K562 (cell line): ENCODE measurements around the gene GYG2. TPM values are rescaled to one million over a fixed set of nuclear protein-coding genes. Genes with fewer than 3 reads are reported as not detected.

ENCODE experiments used
- ARID1B ChIP-seq: fragments of 450-650 bp; IDR thresholded peaks from 2 replicates; pipeline ENCODE4 v1.6.1; 2016; ENCODE audit warnings: antibody characterized with exemption, mild to moderate bottlenecking, inconsistent platforms
- ATF3 ChIP-seq, 2 experiments: fragments of 450-650 bp in 1 of 2; sonication (generic) in 1 of 2; formaldehyde crosslinking in 1 of 2; IDR thresholded peaks in 1 of 2; conservative IDR thresholded peaks in 1 of 2; 2 replicates each; pipeline versions ENCODE4 v1.6.1 to v1.8.1; 2016 to 2023; ENCODE audit warnings: mild to moderate bottlenecking in 2 of 2, moderate library complexity in 2 of 2, inconsistent platforms in 1 of 2, missing genetic modification reagents in 1 of 2
- CTCF ChIP-seq, 3 experiments: IDR thresholded peaks in 2 of 3; conservative IDR thresholded peaks in 1 of 3; 2 replicates each; pipeline ENCODE4 v1.5.1; 2011 to 2012; ENCODE audit warnings: low read length in 3 of 3, mild to moderate bottlenecking in 3 of 3, control low read depth in 2 of 3, improper control_type of control experiment in 1 of 3, inconsistent platforms in 1 of 3, low read depth in 1 of 3, mixed read lengths in 1 of 3, moderate library complexity in 1 of 3; ENCODE audit not compliant: insufficient read depth in 2 of 3
- ESRRA ChIP-seq: fragments of 450-650 bp; IDR thresholded peaks from 2 replicates; pipeline ENCODE4 v1.6.1; 2014; ENCODE audit warnings: low read depth, mild to moderate bottlenecking, moderate library complexity, borderline replicate concordance
- JUND ChIP-seq, 2 experiments: IDR thresholded peaks; 2 replicates in 1 of 2; 3 replicates in 1 of 2; pipeline ENCODE4 v1.6.1; 2011; ENCODE audit warnings: borderline replicate concordance in 2 of 2, low read depth in 2 of 2, low read length in 2 of 2, improper control_type of control experiment in 1 of 2, missing biosample characterization in 1 of 2, missing genetic modification characterization in 1 of 2, missing genetic modification reagents in 1 of 2
- MNT ChIP-seq, 2 experiments: fragments of 450-650 bp; conservative IDR thresholded peaks; 2 replicates each; pipeline ENCODE4 v1.6.1; 2017; ENCODE audit warnings: mild to moderate bottlenecking in 2 of 2, moderate library complexity in 2 of 2
- NFIC ChIP-seq: fragments of 450-650 bp; IDR thresholded peaks from 2 replicates; pipeline ENCODE4 v1.6.1; 2017; ENCODE audit warnings: mild to moderate bottlenecking, inconsistent platforms
- YY1 ChIP-seq, 3 experiments: IDR thresholded peaks; 2 replicates each; pipeline ENCODE4 v1.6.1; 2011; ENCODE audit warnings: low read length in 2 of 3, mild to moderate bottlenecking in 2 of 3, moderate library complexity in 2 of 3, borderline replicate concordance in 1 of 3, control low read depth in 1 of 3, low read depth in 1 of 3; ENCODE audit not compliant: insufficient read depth in 3 of 3, insufficient replicate concordance in 2 of 3, control insufficient read depth in 1 of 3, insufficient read length in 1 of 3; ENCODE audit errors: extremely low read depth in 1 of 3
- polyA plus RNA-seq, 8 experiments: library from polyadenylated mRNA; depleted of rRNA in 4 of 8; stranded (reverse) in 5 of 8; unstranded in 3 of 8; fragments of >200 nt; fragmentation: Nextera tagmentation in 2 of 8; fragmentation: Illumina TruSeq in 1 of 8; extraction: Ambion mirVana in 2 of 8; extraction: Trizol in 1 of 8; gene quantifications; 2 replicates each; pipeline versions ENCODE4 v1.2.1 to v1.2.3, GENCODE V29; 2011 to 2014; ENCODE audit warnings: inconsistent platforms in 1 of 8, missing spikeins in 1 of 8
- total RNA-seq, 7 experiments: library from RNA; depleted of rRNA in 6 of 7; stranded (reverse); fragments of >200 nt in 6 of 7; fragmentation: Illumina TruSeq in 2 of 7; extraction: Trizol in 2 of 7; gene quantifications; 2 replicates each; pipeline versions ENCODE4 v1.2.1 to v1.2.3, GENCODE V29; 2011 to 2021; ENCODE audit warnings: low replicate concordance in 1 of 7

GYG2 gene
- total and polyA plus RNA-seq, 9 of the 15 experiments (the other 6 are each of a cell fraction or from before 2014, with no cell fraction given): 0.24 to 4.4 (median 2.9) TPM

GRCh38 chrX:2917767-2918166, 89.0 kb downstream of the GYG2 start (continued):
- TF ChIP-seq ARID1B (0 out of 2 replicates have a peak, but pooled peaks have one; percentile 9), ATF3 (IDR thresholded peaks at IDR 0.05) (peak; percentile 72), ATF3 (CRISPR knock-in tag; conservative IDR thresholded peaks at IDR 0.05) (no peak), MNT (conservative IDR thresholded peaks at IDR 0.05) (0 out of 4 replicates have a peak, but pooled peaks of 1 of the 2 experiments have one; percentile 28), NFIC (peak; percentile 85), ESRRA (peak; percentile 61; the same call in 1 of the 2 replicates), CTCF (IDR thresholded peaks at IDR 0.05 in 2 of 3, conservative IDR thresholded peaks at IDR 0.05 in 1 of 3; ENCODE audit: insufficient read depth in 2 of 3, low read depth in 1 of 3, low read length in 3 of 3) (no peak), YY1 (IDR thresholded peaks at IDR 0.05; ENCODE audit: borderline replicate concordance in 1 of 3, control insufficient read depth in 1 of 3, extremely low read depth in 1 of 3, insufficient read depth in 3 of 3, insufficient read length in 1 of 3, insufficient replicate concordance in 2 of 3, low read depth in 1 of 3, low read length in 2 of 3) (peak in 1 of 3 experiments; percentile 41), JUND (IDR thresholded peaks at IDR 0.05; ENCODE audit: borderline replicate concordance, low read depth, low read length) (0 out of 2 replicates have a peak, but pooled peaks have one; percentile 21), JUND (tag; IDR thresholded peaks at IDR 0.05; ENCODE audit: borderline replicate concordance, low read depth, low read length) (no peak)
